IPS-18a (cell line): Measurements from ENCODE around the gene GPNMB.
"Not testable (repeated sequence)": the region's sequence is repeated elsewhere in the genome, so short reads cannot be mapped to it uniquely, and the experiment has no call there.

Experiments used
- H3K27ac ChIP-seq: one replicate; pipeline ENCODE4 v1.5.1; 2013; ENCODE audit warnings: low read length
- H3K27me3 ChIP-seq: one replicate; pipeline ENCODE4 v1.6.1; 2013; ENCODE audit warnings: mild to moderate bottlenecking, low read length; ENCODE audit not compliant: control insufficient read depth, insufficient read depth
- H3K36me3 ChIP-seq: one replicate; pipeline ENCODE4 v1.6.1; 2013; ENCODE audit warnings: low read depth, low read length; ENCODE audit not compliant: control insufficient read depth
- H3K4me1 ChIP-seq: one replicate; pipeline ENCODE4 v1.6.1; 2013; ENCODE audit warnings: low read depth, low read length; ENCODE audit not compliant: control insufficient read depth
- H3K4me3 ChIP-seq: one replicate; pipeline ENCODE4 v1.5.1; 2013; ENCODE audit warnings: low read length
- H3K9ac ChIP-seq: one replicate; pipeline ENCODE4 v1.6.1; 2013; ENCODE audit warnings: mild to moderate bottlenecking, low read length, moderate library complexity
- H3K9me3 ChIP-seq: one replicate; pipeline ENCODE4 v1.6.1; 2013; ENCODE audit warnings: low read depth, low read length; ENCODE audit not compliant: control insufficient read depth

Gene GPNMB

GRCh38 chr7:23246555-23246954, at the start of gene GPNMB:
TSS of gene GPNMB (plus strand) at chr7:23246775. CDS start at chr7:23246858, 83 bp downstream.
- no peaks in the 10 kb centered on the region for H3K27me3 ChIP-seq
- H3K9me3 ChIP-seq, result no peaks in the 10 kb centered on the region
- H3K4me1 ChIP-seq, result no peaks in the 10 kb centered on the region
- no peak within 1 kb of the TSS for H3K9ac ChIP-seq
- no peak within 1 kb of the TSS for H3K4me3 ChIP-seq
- H3K27ac ChIP-seq, result no peak within 1 kb of the TSS
- no peaks in the 10 kb centered on the region for H3K36me3 ChIP-seq

GRCh38 chr7:23197745-23198144, 48.8 kb upstream of the GPNMB start:
- not testable (repeated sequence) for H3K4me3 ChIP-seq, H3K4me1 ChIP-seq, H3K27me3 ChIP-seq, H3K9me3 ChIP-seq, H3K9ac ChIP-seq, H3K27ac ChIP-seq
- H3K36me3 ChIP-seq, result peaks cover 45% of the 10 kb centered on the region

- no peak overlapping the region for H3K4me3 ChIP-seq
- no peak overlapping the region for H3K27ac ChIP-seq
- H3K36me3 ChIP-seq, result peaks cover 43% of the 10 kb centered on the region
- no peaks in the 10 kb centered on the region for H3K4me1 ChIP-seq
- no peaks in the 10 kb centered on the region for H3K9me3 ChIP-seq
- H3K9ac ChIP-seq, result no peak overlapping the region
- no peaks in the 10 kb centered on the region for H3K27me3 ChIP-seq
These were observed 46.2 kb upstream of the GPNMB start for GRCh38 chr7:23200331-23200730.

GRCh38 chr7:23204241-23204640, 42.3 kb upstream of the GPNMB start:
- Histone ChIP-seq H3K9me3 (no peaks in the 10 kb centered on the region), H3K27ac (no peak overlapping the region), H3K9ac (no peak overlapping the region), H3K4me1 (no peaks in the 10 kb centered on the region), H3K36me3 (peaks cover 21% of the 10 kb centered on the region), H3K27me3 (no peaks in the 10 kb centered on the region), H3K4me3 (no peak overlapping the region)

GRCh38 chr7:23205577-23205908, 41.0 kb upstream of the GPNMB start:
- H3K4me3 ChIP-seq, result no peak overlapping the region
- H3K27me3 ChIP-seq, result no peaks in the 10 kb centered on the region
- H3K36me3 ChIP-seq, result peaks cover 8% of the 10 kb centered on the region
- H3K27ac ChIP-seq, result no peak overlapping the region
- no peak overlapping the region for H3K9ac ChIP-seq
- H3K9me3 ChIP-seq, result no peaks in the 10 kb centered on the region
- no peaks in the 10 kb centered on the region for H3K4me1 ChIP-seq

- Histone ChIP-seq H3K27me3 (no peaks in the 10 kb centered on the region), H3K9me3 (no peaks in the 10 kb centered on the region), H3K4me1 (no peaks in the 10 kb centered on the region), H3K27ac (no peak overlapping the region), H3K9ac (no peak overlapping the region), H3K4me3 (no peak overlapping the region), H3K36me3 (peaks cover 2% of the 10 kb centered on the region)
These were observed 40.4 kb upstream of the GPNMB start for GRCh38 chr7:23205909-23206767.

- H3K4me1 ChIP-seq, result no peaks in the 10 kb centered on the region
- no peak overlapping the region for H3K27ac ChIP-seq
- no peak overlapping the region for H3K4me3 ChIP-seq
- no peaks in the 10 kb centered on the region for H3K36me3 ChIP-seq
- H3K9me3 ChIP-seq, result no peaks in the 10 kb centered on the region
- no peaks in the 10 kb centered on the region for H3K27me3 ChIP-seq
- H3K9ac ChIP-seq, result no peak overlapping the region
These were observed 39.6 kb upstream of the GPNMB start for GRCh38 chr7:23207021-23207420.

- Histone ChIP-seq H3K36me3 (no peaks in the 10 kb centered on the region), H3K27ac (no peak overlapping the region), H3K9me3 (no peaks in the 10 kb centered on the region), H3K4me1 (no peaks in the 10 kb centered on the region), H3K27me3 (no peaks in the 10 kb centered on the region), H3K4me3 (no peak overlapping the region), H3K9ac (no peak overlapping the region)
These were observed 38.7 kb upstream of the GPNMB start for GRCh38 chr7:23207884-23208283.

GRCh38 chr7:23208316-23208715, 38.3 kb upstream of the GPNMB start:
- no peaks in the 10 kb centered on the region for H3K4me1 ChIP-seq
- no peak overlapping the region for H3K4me3 ChIP-seq
- no peak overlapping the region for H3K9ac ChIP-seq
- H3K36me3 ChIP-seq, result no peaks in the 10 kb centered on the region
- no peaks in the 10 kb centered on the region for H3K27me3 ChIP-seq
- no peak overlapping the region for H3K27ac ChIP-seq
- no peaks in the 10 kb centered on the region for H3K9me3 ChIP-seq

GRCh38 chr7:23210506-23210905, 36.1 kb upstream of the GPNMB start:
- no peaks in the 10 kb centered on the region for H3K4me1 ChIP-seq
- no peaks in the 10 kb centered on the region for H3K36me3 ChIP-seq
- no peak overlapping the region for H3K9ac ChIP-seq
- H3K27ac ChIP-seq, result no peak overlapping the region
- no peak overlapping the region for H3K4me3 ChIP-seq
- H3K9me3 ChIP-seq, result no peaks in the 10 kb centered on the region
- no peaks in the 10 kb centered on the region for H3K27me3 ChIP-seq

- no peaks in the 10 kb centered on the region for H3K9me3 ChIP-seq
- no peaks in the 10 kb centered on the region for H3K36me3 ChIP-seq
- no peak overlapping the region for H3K4me3 ChIP-seq
- no peaks in the 10 kb centered on the region for H3K4me1 ChIP-seq
- no peaks in the 10 kb centered on the region for H3K27me3 ChIP-seq
- H3K27ac ChIP-seq, result no peak overlapping the region
- H3K9ac ChIP-seq, result no peak overlapping the region
These were observed 35.0 kb upstream of the GPNMB start for GRCh38 chr7:23211589-23211988.

- Histone ChIP-seq H3K9me3 (no peaks in the 10 kb centered on the region), H3K4me1 (no peaks in the 10 kb centered on the region), H3K9ac (no peak overlapping the region), H3K27me3 (no peaks in the 10 kb centered on the region), H3K36me3 (no peaks in the 10 kb centered on the region), H3K4me3 (no peak overlapping the region), H3K27ac (no peak overlapping the region)
These were observed 34.2 kb upstream of the GPNMB start for GRCh38 chr7:23212395-23212794.
